ENCODE results near the gene HEPACAM2. TPM values are rescaled to one million over a fixed set of nuclear protein-coding genes. Genes with fewer than 3 reads are reported as not detected.

The HEPACAM2 gene
- not detected in 2 replicates for total RNA-seq (2014; rRNA removed; shearing (Covaris generic); ENCODE audit: low replicate concordance)

- no peak for DNase-seq
- Histone ChIP-seq H3K4me3 (no peak within 1 kb of the TSS), H3K27me3 (0 out of 2 replicates have a peak, but pooled peaks cover 3% of the 10 kb centered on the region), H3K9me3 (no peaks in the 10 kb centered on the region), H3K36me3 (no peaks in the 10 kb centered on the region)
These were observed at the start of gene HEPACAM2 for GRCh38 chr7:93226310-93226709. Gene HEPACAM2 (minus strand): TSS chr7:93226469.

DNA sequence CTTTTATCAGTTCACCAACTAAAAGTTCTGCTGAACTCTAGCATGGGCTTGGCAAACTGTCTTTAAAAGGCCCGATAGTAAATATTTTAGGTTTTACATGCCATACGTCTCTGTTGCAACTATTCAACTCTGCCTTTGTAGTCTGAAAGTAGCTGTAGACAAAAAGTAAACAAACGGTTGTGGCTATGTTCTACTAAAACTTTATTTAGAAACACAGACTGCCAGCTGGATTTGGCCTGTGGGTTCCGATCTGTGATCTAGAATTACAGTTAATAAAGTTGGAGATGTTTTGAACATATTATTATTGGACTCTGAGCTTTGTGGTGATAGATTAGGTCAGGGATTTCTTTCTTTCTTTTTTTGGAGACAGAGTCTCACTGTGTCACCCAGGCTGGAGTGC is 39.0 kb upstream of the HEPACAM2 start:
- Histone ChIP-seq H3K9me3 (no peaks in the 10 kb centered on the region), H3K27me3 (no peaks in the 10 kb centered on the region), H3K36me3 (no peaks in the 10 kb centered on the region), H3K4me3 (no peak overlapping the region)
- DNase-seq, result no peak

DNA sequence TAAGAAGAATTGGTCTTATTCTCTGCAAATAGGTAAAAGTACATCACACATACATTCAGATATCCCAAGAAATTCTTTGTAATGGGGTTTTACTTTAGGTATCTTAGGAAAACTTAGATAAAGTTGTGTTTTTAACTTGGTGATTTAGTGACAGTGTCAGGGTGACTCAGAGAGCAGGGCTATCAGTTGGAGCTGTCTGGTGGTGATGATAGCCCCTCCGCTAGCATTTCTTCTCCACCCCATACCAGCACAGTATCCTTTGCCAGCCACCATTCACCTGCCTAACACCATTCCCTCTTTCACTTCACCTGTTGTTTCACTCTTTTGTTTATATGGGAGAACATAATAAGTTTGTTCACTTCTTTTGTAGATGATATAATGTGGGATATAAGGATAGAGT is 36.3 kb upstream of the HEPACAM2 start:
- Histone ChIP-seq H3K9me3 (no peaks in the 10 kb centered on the region), H3K27me3 (no peaks in the 10 kb centered on the region), H3K36me3 (no peaks in the 10 kb centered on the region), H3K4me3 (no peak overlapping the region)
- no peak for DNase-seq

DNA sequence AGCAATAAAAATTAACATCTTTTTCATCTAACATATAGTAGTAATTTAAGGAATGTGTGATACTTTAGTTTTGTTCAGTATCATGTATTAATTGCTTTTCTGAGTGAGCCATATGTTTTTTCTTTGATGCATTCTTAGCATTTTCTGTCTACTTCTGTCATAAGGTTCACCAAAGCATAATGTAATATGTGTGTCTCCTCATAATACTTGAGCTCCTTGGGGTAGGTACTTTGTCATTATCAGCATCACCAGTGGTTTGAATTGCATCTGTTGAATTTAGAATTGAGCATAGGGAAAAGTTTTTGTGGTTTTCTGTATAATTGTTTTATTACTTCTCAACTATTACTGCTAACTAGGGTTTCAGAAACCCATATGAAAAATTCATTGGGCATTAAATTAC is 32.4 kb upstream of the HEPACAM2 start:
- H3K27me3 ChIP-seq, result no peaks in the 10 kb centered on the region
- H3K36me3 ChIP-seq, result no peaks in the 10 kb centered on the region
- DNase-seq, result no peak
- no peak overlapping the region for H3K4me3 ChIP-seq
- H3K9me3 ChIP-seq, result no peaks in the 10 kb centered on the region

GRCh38 chr7:93249491-93250148 is 23.4 kb upstream of the HEPACAM2 start:
- no peak overlapping the region for H3K4me3 ChIP-seq
- H3K9me3 ChIP-seq, result no peaks in the 10 kb centered on the region
- H3K36me3 ChIP-seq, result no peaks in the 10 kb centered on the region
- H3K27me3 ChIP-seq, result no peaks in the 10 kb centered on the region
- no peak for DNase-seq

DNA sequence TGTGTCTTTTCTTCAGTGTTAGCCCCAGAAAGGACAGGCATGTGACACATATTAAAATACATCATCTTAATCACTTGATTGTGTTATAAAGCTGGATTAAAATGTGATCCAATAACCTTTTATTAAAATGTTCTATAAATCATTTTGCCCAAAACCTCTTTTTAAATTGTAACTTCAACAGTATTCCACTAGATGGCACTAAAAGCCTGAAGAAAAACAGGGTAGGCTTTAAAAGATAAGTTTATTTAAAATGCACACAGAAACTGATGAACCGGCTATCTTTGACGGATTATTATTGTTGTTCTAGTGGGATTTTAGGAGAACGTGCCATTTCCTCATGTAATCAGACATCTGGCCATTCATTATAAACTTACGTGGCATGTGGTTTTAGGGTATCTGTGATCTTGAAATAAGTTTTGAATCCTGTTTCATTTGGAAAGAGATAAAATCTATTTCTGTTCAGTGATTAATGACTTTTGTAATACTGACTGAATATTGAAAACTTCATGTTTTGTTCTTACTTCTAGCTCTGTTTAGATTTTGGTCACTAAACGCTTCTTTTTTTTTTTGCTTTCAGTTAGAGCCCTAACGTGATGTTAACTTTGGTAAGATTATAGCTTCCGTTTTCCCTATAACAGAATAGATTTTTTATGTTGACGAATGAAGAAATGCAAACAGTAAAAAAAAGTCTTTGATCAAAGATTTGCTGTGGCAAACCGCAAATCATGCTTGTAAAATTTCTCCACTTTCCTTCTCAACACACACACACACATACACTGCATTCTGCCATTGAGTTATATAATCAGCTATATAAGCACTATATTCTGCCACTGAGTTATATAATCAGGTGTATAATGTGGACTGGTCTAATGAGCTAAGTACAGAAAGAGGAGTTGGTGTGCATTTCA is 19.5 kb upstream of the HEPACAM2 start:
- DNase-seq, result no peak

DNA sequence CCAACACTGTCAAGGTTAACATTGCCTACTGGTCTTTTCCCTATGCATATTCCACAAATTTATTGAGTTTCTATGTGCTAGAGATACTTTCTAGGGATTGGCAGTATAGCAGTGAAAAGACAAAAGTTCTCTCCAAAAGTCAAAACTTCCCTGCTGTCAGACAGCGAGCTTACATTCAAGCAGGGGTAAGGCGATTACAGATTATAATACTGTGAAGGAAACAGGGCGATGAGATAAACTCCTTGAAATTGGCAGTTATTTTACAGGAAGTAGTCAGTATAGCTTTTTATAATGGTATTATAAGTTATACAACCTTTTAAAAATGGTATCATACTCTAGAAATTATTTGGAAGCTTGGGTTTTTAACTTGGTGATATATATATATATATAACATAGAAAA is 15.8 kb upstream of the HEPACAM2 start:
- Histone ChIP-seq H3K4me3 (no peak overlapping the region), H3K27me3 (no peaks in the 10 kb centered on the region), H3K36me3 (no peaks in the 10 kb centered on the region), H3K9me3 (no peaks in the 10 kb centered on the region)
- no peak for DNase-seq

More for the DNA sequence above, 19.5 kb upstream of the HEPACAM2 start:
- Histone ChIP-seq H3K4me3 (no peak overlapping the region), H3K9me3 (no peaks in the 10 kb centered on the region), H3K27me3 (no peaks in the 10 kb centered on the region), H3K36me3 (no peaks in the 10 kb centered on the region)

- Histone ChIP-seq H3K27me3 (no peaks in the 10 kb centered on the region), H3K9me3 (no peaks in the 10 kb centered on the region), H3K4me3 (no peak overlapping the region), H3K36me3 (no peaks in the 10 kb centered on the region)
- DNase-seq, result no peak
These were observed 13.6 kb upstream of the HEPACAM2 start for GRCh38 chr7:93239824-93240223.

GRCh38 chr7:93238748-93239147 is 12.5 kb upstream of the HEPACAM2 start:
- no peaks in the 10 kb centered on the region for H3K9me3 ChIP-seq
- no peak overlapping the region for H3K4me3 ChIP-seq
- no peaks in the 10 kb centered on the region for H3K36me3 ChIP-seq
- H3K27me3 ChIP-seq, result no peaks in the 10 kb centered on the region
- DNase-seq, result no peak

- no peak for DNase-seq
- Histone ChIP-seq H3K4me3 (no peak overlapping the region), H3K9me3 (no peaks in the 10 kb centered on the region), H3K36me3 (no peaks in the 10 kb centered on the region), H3K27me3 (no peaks in the 10 kb centered on the region)
These were observed 11.9 kb upstream of the HEPACAM2 start for GRCh38 chr7:93238131-93238530.

DNA sequence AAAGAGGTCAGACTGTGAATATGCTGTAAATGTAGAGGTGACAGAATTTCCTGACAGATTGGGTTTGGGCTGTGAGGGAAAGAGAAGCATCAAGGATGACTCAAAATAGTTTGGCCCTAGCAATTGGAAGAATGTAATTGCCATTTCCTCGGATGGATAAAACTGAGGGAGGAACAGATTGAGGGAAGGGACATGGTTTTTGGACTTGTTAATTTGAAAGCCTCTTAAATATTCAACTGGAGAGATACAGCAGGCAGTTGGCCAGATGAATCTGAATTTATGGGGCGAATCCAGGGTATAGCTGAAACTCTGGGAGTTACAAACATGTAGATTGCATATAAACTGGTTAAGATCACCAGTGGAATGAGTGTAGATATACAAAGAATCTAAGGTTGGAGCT is 9.3 kb upstream of the HEPACAM2 start:
- H3K9me3 ChIP-seq, result no peaks in the 10 kb centered on the region
- H3K27me3 ChIP-seq, result no peaks in the 10 kb centered on the region
- no peaks in the 10 kb centered on the region for H3K36me3 ChIP-seq
- no peak overlapping the region for H3K4me3 ChIP-seq
- no peak for DNase-seq

DNA sequence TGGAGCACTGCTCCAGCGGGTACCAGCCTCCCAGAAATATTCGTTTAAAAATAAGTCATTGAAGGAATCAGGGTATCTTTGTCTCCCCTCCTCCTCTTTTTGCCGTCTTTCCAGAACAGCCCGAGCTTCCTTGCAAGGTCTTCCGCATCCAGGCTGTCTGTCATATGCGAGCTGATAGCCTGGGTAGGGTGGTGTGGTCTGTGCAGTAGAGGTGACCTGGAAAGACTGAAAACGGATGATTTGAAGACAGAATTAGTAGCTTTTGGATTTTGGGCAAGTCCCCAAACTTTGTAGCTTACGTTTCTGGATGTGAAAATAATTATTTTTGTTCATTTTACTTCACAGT is 6.4 kb upstream of the HEPACAM2 start:
- H3K4me3 ChIP-seq, result peak overlapping the region; percentile 81
- DNase-seq, result no peak

GRCh38 chr7:93231799-93232672 is 5.8 kb upstream of the HEPACAM2 start, which contains the start of gene VPS50:
Gene VPS50 (plus strand): TSS chr7:93232366. CDS start chr7:93232468, 102 bp downstream.
- Histone ChIP-seq H3K36me3 (no peaks in the 10 kb centered on the region), H3K4me3 (peak within 1 kb of the TSS; percentile 81), H3K9me3 (no peaks in the 10 kb centered on the region), H3K27me3 (no peaks in the 10 kb centered on the region)
- peak; percentile 90 for DNase-seq

More for the DNA sequence above, 6.4 kb upstream of the HEPACAM2 start:
- Histone ChIP-seq H3K36me3 (no peaks in the 10 kb centered on the region), H3K27me3 (no peaks in the 10 kb centered on the region), H3K9me3 (no peaks in the 10 kb centered on the region)

DNA sequence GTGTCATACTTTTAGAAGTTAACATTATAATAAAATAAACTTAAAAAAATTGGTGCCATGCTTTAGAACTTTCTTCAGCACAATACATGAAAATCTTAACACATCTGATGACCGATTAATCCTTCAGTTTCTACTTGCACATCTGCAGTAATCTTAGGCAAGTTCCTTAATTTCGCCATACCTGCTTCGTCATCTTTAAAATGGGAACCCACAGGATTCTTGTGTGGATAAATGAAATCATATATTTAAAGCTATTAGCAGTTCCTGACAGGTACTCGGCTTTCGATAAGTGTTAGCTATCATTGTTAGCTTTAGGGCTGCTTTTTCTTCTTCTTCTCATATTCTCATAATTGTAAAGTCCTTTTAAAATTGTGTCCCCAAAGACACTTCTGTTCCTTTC is 5.0 kb upstream of the HEPACAM2 start:
- H3K4me3 ChIP-seq, result peak overlapping the region; percentile 81
- no peaks in the 10 kb centered on the region for H3K27me3 ChIP-seq
- DNase-seq, result no peak
- no peaks in the 10 kb centered on the region for H3K36me3 ChIP-seq
- no peaks in the 10 kb centered on the region for H3K9me3 ChIP-seq

DNA sequence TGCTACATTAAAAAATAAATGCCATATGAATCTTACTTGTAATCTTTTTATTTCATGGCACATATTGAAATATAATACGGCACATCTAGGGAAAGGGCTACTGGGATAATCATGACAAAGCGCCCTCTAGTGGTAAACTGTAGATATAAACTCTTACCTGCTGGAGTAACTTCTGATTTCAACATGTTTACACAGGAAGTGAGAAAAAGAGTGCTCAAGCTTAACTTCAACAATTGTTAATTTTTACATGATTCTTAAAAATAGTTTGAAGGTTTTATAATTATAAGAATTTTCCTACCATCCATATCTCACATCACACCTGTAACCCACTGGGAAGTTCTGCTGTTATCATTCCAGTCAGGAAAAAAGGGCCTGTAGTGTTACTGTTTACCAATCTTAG is 2.0 kb upstream of the HEPACAM2 start:
- no peak for DNase-seq
- H3K9me3 ChIP-seq, result no peaks in the 10 kb centered on the region
- H3K27me3 ChIP-seq, result 0 out of 2 replicates have a peak, but pooled peaks cover 3% of the 10 kb centered on the region
- H3K36me3 ChIP-seq, result no peaks in the 10 kb centered on the region
- H3K4me3 ChIP-seq, result no peak overlapping the region

- Histone ChIP-seq H3K36me3 (no peaks in the 10 kb centered on the region), H3K27me3 (peaks cover 4% of the 10 kb centered on the region; the same call in 1 of the 2 replicates), H3K9me3 (no peaks in the 10 kb centered on the region), H3K4me3 (no peak overlapping the region)
- DNase-seq, result no peak
These were observed 6.4 kb downstream of the HEPACAM2 start for GRCh38 chr7:93219868-93220267.

Measured in MG63 (cell line).